Activated CD4-positive, alpha-beta T cell treated with anti-CD3 and anti-CD28 coated beads, Interleukin-2, amount 10 ng/mL, durations not matched to agents 24 days and 14 days (primary cell): ENCODE results near the gene CHST8. TPM values are rescaled to one million over a fixed set of nuclear protein-coding genes. Genes with fewer than 3 reads are reported as not detected.

ENCODE experiments used
- DNase-seq: peaks from one replicate; pipeline ENCODE4 v3.0.0; 2022
- H3K27ac Mint-ChIP-seq: one replicate; pipeline ENCODE4 v1.8.0; 2022; ENCODE audit warnings: mild to moderate bottlenecking, mixed read lengths
- H3K27me3 Mint-ChIP-seq: one replicate; pipeline ENCODE4 v1.8.0; 2022; ENCODE audit warnings: mixed read lengths
- H3K36me3 Mint-ChIP-seq: one replicate; pipeline ENCODE4 v1.8.0; 2022; ENCODE audit warnings: low read depth, mild to moderate bottlenecking, mixed read lengths
- H3K4me1 Mint-ChIP-seq: one replicate; pipeline ENCODE4 v1.8.0; 2021; ENCODE audit warnings: mixed read lengths
- H3K4me3 Mint-ChIP-seq: one replicate; pipeline ENCODE4 v1.8.0; 2022; ENCODE audit warnings: mild to moderate bottlenecking, moderate library complexity, mixed read lengths
- H3K9me3 Mint-ChIP-seq: one replicate; pipeline ENCODE4 v1.8.0; 2021; ENCODE audit warnings: mixed read lengths
- intact Hi-C: fragments of 100-400 bp; cut with micrococcal nuclease; formaldehyde crosslinking; loops from one replicate; pipeline ENCODE4 v1.15.1; 2023
- total RNA-seq: library from RNA; stranded (reverse); gene quantifications from 2 replicates; pipeline ENCODE4 v1.2.3, GENCODE V29; 2022

CHST8 gene
- total RNA-seq, 1 donor from 2014 or later, result not detected

- no peak overlapping the region for H3K4me3 Mint-ChIP-seq
- intact Hi-C loops, result no loop called here
- no peaks in the 10 kb centered on the region for H3K27me3 Mint-ChIP-seq
- H3K9me3 Mint-ChIP-seq, result no peaks in the 10 kb centered on the region
- H3K36me3 Mint-ChIP-seq, result no peaks in the 10 kb centered on the region
- H3K27ac Mint-ChIP-seq, result no peak overlapping the region
- no peak for DNase-seq
- H3K4me1 Mint-ChIP-seq, result no peaks in the 10 kb centered on the region
Measured at GRCh38 chr19:33703438-33703750, 81.6 kb downstream of the CHST8 start.

- Mint-ChIP-seq H3K9me3 (no peaks in the 10 kb centered on the region), H3K36me3 (no peaks in the 10 kb centered on the region), H3K4me3 (no peak overlapping the region), H3K4me1 (no peaks in the 10 kb centered on the region), H3K27ac (no peak overlapping the region), H3K27me3 (no peaks in the 10 kb centered on the region)
- no peak for DNase-seq
- intact Hi-C loops, result no loop called here
Measured at GRCh38 chr19:33703821-33704220, 82.1 kb downstream of the CHST8 start.

- Mint-ChIP-seq H3K4me3 (no peak overlapping the region), H3K27me3 (no peaks in the 10 kb centered on the region), H3K36me3 (no peaks in the 10 kb centered on the region), H3K4me1 (no peaks in the 10 kb centered on the region), H3K27ac (no peak overlapping the region), H3K9me3 (no peaks in the 10 kb centered on the region)
- intact Hi-C loops, result no loop called here
- no peak for DNase-seq
Measured at GRCh38 chr19:33704271-33704670, 82.5 kb downstream of the CHST8 start.

- intact Hi-C loops, result no loop called here
- Mint-ChIP-seq H3K4me1 (no peaks in the 10 kb centered on the region), H3K27ac (no peak overlapping the region), H3K36me3 (no peaks in the 10 kb centered on the region), H3K9me3 (no peaks in the 10 kb centered on the region), H3K4me3 (no peak overlapping the region), H3K27me3 (peaks cover 2% of the 10 kb centered on the region)
- DNase-seq, result no peak
Measured at GRCh38 chr19:33705090-33705847, 83.5 kb downstream of the CHST8 start.

GRCh38 chr19:33705860-33706259, 84.1 kb downstream of the CHST8 start:
- Mint-ChIP-seq H3K4me1 (no peaks in the 10 kb centered on the region), H3K36me3 (no peaks in the 10 kb centered on the region), H3K9me3 (no peaks in the 10 kb centered on the region), H3K27ac (no peak overlapping the region), H3K4me3 (no peak overlapping the region), H3K27me3 (peaks cover 3% of the 10 kb centered on the region)
- intact Hi-C loops, result no loop called here
- no peak for DNase-seq

- Mint-ChIP-seq H3K27me3 (peaks cover 3% of the 10 kb centered on the region), H3K4me1 (no peaks in the 10 kb centered on the region), H3K4me3 (no peak overlapping the region), H3K9me3 (no peaks in the 10 kb centered on the region), H3K36me3 (no peaks in the 10 kb centered on the region), H3K27ac (no peak overlapping the region)
- no peak for DNase-seq
- intact Hi-C loops, result no loop called here
Measured at GRCh38 chr19:33706631-33707030, 84.9 kb downstream of the CHST8 start.

- H3K27ac Mint-ChIP-seq, result no peak overlapping the region
- intact Hi-C loops, result no loop called here
- DNase-seq, result no peak
- no peaks in the 10 kb centered on the region for H3K36me3 Mint-ChIP-seq
- peaks cover 3% of the 10 kb centered on the region for H3K27me3 Mint-ChIP-seq
- H3K4me1 Mint-ChIP-seq, result no peaks in the 10 kb centered on the region
- no peak overlapping the region for H3K4me3 Mint-ChIP-seq
- H3K9me3 Mint-ChIP-seq, result no peaks in the 10 kb centered on the region
Measured at GRCh38 chr19:33712268-33712667, 90.5 kb downstream of the CHST8 start.

GRCh38 chr19:33713194-33713593, 91.4 kb downstream of the CHST8 start:
- Mint-ChIP-seq H3K4me1 (no peaks in the 10 kb centered on the region), H3K27ac (no peak overlapping the region), H3K9me3 (no peaks in the 10 kb centered on the region), H3K27me3 (peaks cover 3% of the 10 kb centered on the region), H3K36me3 (no peaks in the 10 kb centered on the region), H3K4me3 (no peak overlapping the region)
- intact Hi-C loops, result no loop called here
- no peak for DNase-seq

- Mint-ChIP-seq H3K27ac (no peak overlapping the region), H3K9me3 (no peaks in the 10 kb centered on the region), H3K4me1 (no peaks in the 10 kb centered on the region), H3K27me3 (peaks cover 3% of the 10 kb centered on the region), H3K4me3 (no peak overlapping the region), H3K36me3 (no peaks in the 10 kb centered on the region)
- no peak for DNase-seq
- intact Hi-C loops, result no loop called here
Measured at GRCh38 chr19:33714149-33714548, 92.4 kb downstream of the CHST8 start.

GRCh38 chr19:33715462-33715861, 93.7 kb downstream of the CHST8 start:
- Mint-ChIP-seq H3K27me3 (no peaks in the 10 kb centered on the region), H3K4me3 (no peak overlapping the region), H3K9me3 (no peaks in the 10 kb centered on the region), H3K4me1 (no peaks in the 10 kb centered on the region), H3K27ac (no peak overlapping the region), H3K36me3 (no peaks in the 10 kb centered on the region)
- no peak for DNase-seq
- intact Hi-C loops, result no loop called here

GRCh38 chr19:33717878-33718277, 96.1 kb downstream of the CHST8 start:
- H3K27ac Mint-ChIP-seq, result no peak overlapping the region
- intact Hi-C loops, result no loop called here
- no peak for DNase-seq
- no peaks in the 10 kb centered on the region for H3K36me3 Mint-ChIP-seq
- no peaks in the 10 kb centered on the region for H3K27me3 Mint-ChIP-seq
- no peak overlapping the region for H3K4me3 Mint-ChIP-seq
- H3K9me3 Mint-ChIP-seq, result peaks cover 3% of the 10 kb centered on the region
- no peaks in the 10 kb centered on the region for H3K4me1 Mint-ChIP-seq

GRCh38 chr19:33718651-33719254, 97.0 kb downstream of the CHST8 start:
- intact Hi-C loops, result no loop called here
- no peaks in the 10 kb centered on the region for H3K27me3 Mint-ChIP-seq
- no peaks in the 10 kb centered on the region for H3K36me3 Mint-ChIP-seq
- H3K4me1 Mint-ChIP-seq, result no peaks in the 10 kb centered on the region
- peaks cover 3% of the 10 kb centered on the region for H3K9me3 Mint-ChIP-seq
- H3K27ac Mint-ChIP-seq, result no peak overlapping the region
- no peak for DNase-seq
- H3K4me3 Mint-ChIP-seq, result no peak overlapping the region

- Mint-ChIP-seq H3K27ac (no peak overlapping the region), H3K9me3 (peaks cover 3% of the 10 kb centered on the region), H3K27me3 (no peaks in the 10 kb centered on the region), H3K4me1 (no peaks in the 10 kb centered on the region), H3K36me3 (no peaks in the 10 kb centered on the region), H3K4me3 (no peak overlapping the region)
- no peak for DNase-seq
- intact Hi-C loops, result no loop called here
Measured at GRCh38 chr19:33719366-33720154, 97.8 kb downstream of the CHST8 start.

GRCh38 chr19:33720155-33720493, 98.4 kb downstream of the CHST8 start:
- H3K4me3 Mint-ChIP-seq, result no peak overlapping the region
- H3K27me3 Mint-ChIP-seq, result no peaks in the 10 kb centered on the region
- peaks cover 3% of the 10 kb centered on the region for H3K9me3 Mint-ChIP-seq
- no peaks in the 10 kb centered on the region for H3K36me3 Mint-ChIP-seq
- H3K4me1 Mint-ChIP-seq, result no peaks in the 10 kb centered on the region
- DNase-seq, result no peak
- intact Hi-C loops, result no loop called here
- H3K27ac Mint-ChIP-seq, result no peak overlapping the region
